CD4-positive, alpha-beta T cell treated with Interferon alpha-2 for 1 hour (primary cell): ENCODE results near the gene CACNB3.

Source experiments
- DNase-seq, 2 donors: peaks; one replicate each; pipeline ENCODE4 v3.0.0-alpha.2; 2020 to 2022

The CACNB3 gene

GRCh38 chr12:48817873-48818830 lies at the start of gene CACNB3:
TSS of gene CACNB3 (plus strand) at chr12:48818496. CDS start at chr12:48818930, 434 bp downstream.
- DNase-seq = peak; percentile 67 to 85

DNA sequence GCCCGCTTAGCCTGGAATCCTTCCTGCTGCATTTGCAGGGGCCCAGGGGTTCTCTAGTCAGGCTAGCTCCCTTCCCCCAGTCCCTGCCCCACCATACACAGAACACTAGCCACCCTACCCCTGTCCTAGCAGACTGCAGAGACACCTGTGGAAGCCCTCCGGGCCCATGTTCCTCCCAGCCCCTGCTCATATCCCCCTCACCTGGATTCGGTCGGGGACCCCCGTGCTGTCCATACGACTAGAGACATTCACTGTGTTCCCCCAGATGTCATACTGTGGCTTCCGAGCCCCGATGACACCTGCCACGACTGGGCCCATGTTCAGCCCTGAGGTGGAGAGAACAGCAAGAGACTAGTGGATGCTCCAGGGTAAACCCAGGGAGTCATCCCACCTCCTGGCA lies 49.6 kb upstream of the CACNB3 start:
- DNase-seq = no peak

DNA sequence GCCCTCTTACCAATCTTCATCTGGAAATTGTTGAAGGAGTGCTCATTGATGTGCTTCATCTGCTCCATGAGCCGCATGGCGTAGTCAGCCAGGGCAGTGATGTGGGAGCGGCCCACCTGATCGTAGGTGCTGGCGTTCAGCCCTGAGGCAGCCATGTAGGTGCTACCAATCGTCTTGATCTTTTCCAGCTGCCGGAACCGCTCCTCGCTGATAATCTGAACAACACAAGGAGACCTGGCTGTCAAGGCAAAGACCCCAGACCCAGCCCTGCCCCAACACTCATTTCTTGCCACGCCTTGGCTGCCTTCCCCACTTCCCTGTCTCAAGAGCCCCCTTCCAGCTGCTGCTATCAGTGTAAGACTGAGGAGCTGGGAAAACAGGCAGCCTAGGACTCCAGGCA lies 47.5 kb upstream of the CACNB3 start:
- DNase-seq = no peak

DNA sequence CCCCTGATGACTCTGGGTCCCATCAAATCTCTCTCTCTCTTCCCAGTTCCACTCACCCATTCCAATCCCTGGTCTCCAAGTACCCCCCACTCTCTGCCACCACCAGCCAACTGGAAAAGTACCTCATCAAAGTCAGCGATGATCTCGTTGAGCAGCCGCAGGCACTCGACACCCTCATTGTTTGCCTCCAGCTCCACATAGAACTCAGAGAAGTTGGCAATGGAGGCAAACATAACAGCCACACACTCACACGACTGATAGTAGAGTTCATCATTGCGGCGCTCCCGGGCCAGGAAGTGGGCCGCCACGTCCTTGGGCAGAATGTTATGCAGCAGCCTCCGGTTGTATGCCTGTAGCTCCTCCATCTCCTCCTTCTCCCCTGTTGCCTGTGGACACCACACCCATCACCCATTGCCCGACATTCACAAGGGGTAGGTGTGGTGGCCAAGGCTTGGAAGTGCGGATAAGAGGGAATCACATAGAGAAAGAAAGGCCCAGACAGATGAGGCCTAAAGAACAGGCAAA lies 46.6 kb upstream of the CACNB3 start:
- no peak for DNase-seq

- DNase-seq = no peak
Measured at GRCh38 chr12:48773686-48774085, 44.6 kb upstream of the CACNB3 start.

DNA sequence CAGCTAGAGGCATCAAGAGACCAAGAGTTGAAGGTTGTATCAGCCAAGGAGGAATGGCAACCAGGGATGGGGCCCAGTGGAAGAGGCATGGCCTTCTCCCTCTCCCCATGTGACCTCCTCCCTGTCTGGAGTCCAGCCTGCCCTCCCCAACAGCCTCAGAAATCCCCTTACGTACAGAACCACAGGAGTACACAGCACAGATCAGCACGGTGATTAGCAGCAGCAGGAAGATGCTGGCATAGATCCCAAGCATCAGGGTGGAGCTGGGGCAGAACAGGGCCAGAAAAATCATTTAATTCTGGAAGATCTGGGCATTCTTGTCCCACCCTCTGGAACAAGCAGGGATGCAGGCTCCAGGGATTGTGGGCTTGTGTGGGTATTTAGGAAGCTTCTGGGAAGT lies 43.8 kb upstream of the CACNB3 start:
- DNase-seq = no peak

DNA sequence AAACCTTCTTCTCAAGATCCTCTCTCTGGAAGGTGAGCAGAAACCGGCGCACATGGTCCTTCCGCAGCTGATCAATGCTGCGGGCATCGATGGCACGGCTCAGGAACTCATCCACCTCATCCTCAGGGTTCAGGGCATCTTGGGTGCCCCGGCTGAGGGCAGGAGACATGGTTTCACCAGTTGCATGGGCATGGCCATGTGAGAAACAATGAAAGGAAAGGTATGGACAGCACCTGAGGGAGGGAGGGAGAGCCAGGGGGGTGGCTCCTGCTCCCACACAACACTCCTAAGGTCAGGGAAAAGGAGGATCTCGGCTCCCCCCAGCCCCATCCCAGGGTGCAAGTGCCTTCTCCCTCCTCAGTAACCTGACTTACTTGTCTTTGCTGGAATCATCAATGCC lies 43.0 kb upstream of the CACNB3 start:
- no peak for DNase-seq

GRCh38 chr12:48775991-48776649 lies 42.2 kb upstream of the CACNB3 start:
- DNase-seq = no peak

GRCh38 chr12:48776956-48777355 lies 41.3 kb upstream of the CACNB3 start:
- no peak for DNase-seq

- no peak for DNase-seq
Measured at GRCh38 chr12:48777501-48778400, 40.5 kb upstream of the CACNB3 start.

DNA sequence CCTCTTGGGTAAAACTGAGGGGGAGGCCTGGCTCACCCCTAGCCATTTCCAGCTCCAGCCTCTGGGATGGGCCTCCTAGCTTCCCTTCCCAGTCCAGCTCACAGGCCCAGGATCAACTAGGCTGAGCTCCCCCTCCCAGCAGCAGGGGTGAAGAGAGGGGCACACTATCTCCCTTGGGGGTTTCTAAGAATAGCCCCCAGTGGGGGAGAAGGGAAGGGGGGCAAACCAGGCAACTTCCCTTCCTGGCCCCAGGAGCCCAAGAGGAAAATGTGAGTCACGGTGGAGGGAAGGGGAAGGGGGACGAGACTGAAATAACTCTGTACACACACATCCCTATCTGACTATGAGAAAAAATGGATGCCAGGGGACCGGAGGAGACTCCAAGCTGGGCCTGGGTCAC lies 38.4 kb upstream of the CACNB3 start:
- DNase-seq = no peak

- DNase-seq = no peak
Measured at GRCh38 chr12:48780381-48781025, 37.8 kb upstream of the CACNB3 start.

GRCh38 chr12:48781750-48782456 lies 36.4 kb upstream of the CACNB3 start:
- no peak for DNase-seq

GRCh38 chr12:48782457-48783395 lies 35.6 kb upstream of the CACNB3 start:
- DNase-seq = no peak

GRCh38 chr12:48783432-48783831 lies 34.9 kb upstream of the CACNB3 start:
- DNase-seq = no peak

DNA sequence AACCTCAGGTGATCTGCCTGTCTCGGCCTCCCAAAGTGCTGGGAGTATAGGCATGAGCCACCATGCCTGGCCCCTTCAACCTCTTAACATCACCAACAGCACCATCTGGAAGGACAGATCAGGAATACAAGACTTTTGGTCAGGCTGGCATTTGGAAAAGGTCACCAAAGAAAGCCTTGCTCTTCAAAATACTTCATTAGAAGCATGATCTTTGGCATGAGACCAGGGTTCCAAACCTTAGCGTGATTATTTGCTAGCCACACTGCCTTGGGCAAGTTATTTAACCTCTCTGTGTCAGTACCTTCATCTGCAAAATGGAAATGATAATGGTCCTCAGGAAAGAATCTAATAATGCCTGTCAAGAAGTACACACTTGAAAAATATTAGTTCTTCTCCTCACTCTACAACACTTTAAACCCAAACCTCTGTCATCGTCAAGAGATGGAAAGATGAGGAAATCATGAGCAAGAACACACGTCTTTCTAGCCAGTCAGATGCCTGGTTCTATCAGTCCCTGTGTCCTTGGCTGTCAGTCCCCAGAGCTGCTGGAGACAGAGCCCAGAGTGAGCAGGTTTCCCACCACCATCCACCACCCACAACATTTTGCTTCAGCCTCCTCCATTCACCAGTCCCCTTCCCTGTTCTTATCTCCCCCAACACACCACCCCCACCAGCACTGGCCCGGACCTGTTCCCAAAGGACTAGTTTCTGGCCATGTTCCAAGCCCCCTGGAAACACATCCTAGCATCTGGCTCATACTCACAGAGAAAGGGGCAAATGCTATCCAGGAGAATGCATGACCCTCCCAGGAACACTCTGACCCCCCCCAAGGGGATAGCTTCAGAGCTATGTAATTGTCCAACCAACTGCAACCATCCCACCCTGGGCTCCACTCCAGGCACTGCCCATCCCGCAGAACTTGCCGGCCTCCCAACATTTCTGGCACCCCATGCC lies 31.4 kb upstream of the CACNB3 start:
- no peak for DNase-seq

DNA sequence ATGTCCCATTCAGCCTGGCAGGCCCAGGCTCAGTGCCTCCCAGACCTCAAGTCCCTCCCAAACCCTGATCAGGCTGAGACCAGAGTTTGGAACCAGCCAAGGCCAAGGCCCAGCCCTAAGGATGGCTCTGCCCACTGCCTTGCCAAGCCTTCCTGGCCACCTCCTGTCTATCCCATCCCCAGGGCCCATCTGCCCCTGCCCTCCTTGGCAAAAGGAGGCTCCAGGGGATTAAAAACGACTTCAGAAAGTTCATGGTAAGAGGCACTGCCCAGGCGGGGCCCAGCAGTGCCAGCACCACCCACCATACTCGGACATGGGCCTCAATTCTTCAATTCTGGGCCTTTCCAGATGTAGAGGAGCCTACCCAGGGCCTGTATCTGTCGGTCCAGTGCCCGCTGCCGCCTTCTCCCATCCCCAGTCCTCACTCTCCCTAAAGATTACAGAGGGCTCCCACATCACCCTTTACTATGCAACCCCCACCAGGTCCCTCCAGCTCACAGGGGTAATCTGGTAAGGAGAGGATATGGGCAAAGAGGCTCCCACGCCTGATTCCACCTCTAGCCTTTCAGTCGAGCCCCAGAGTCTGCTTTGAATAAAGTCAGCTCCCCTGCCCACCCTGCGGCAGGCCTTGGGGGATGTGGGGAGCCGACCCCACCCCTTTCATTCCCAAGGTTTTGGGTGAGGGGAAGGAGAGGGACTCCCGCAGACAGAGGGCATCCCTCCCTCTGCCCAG lies 30.3 kb upstream of the CACNB3 start:
- DNase-seq = no peak

DNA sequence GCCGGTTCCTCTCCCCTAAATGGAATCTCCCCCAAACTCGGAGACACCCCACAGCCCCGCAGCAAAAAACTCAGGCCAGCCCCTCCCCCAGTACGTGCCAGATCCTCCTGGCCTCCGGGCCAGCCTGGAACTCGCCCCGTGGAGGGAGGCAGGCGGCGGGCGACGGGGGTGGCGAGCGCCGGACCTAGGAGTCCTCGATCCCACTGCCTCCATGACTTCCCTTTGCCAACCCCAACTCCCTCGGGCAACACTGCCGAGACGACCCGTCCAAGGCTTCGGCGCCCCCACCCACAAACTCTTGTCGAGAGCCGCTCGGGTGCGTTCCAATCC lies 29.8 kb upstream of the CACNB3 start:
- no peak for DNase-seq
